ENCODE data around the gene DTX1.

Gene DTX1

GRCh38 chr12:113055594-113056380 lies 743 bp upstream of the DTX1 start:
- DNase-seq, result no peak

GRCh38 chr12:113056381-113056630 lies 224 bp upstream of the DTX1 start:
- DNase-seq, result no peak

GRCh38 chr12:113057565-113058485 lies 1.3 kb downstream of the DTX1 start:
- no peak for DNase-seq

- no peak for DNase-seq
Measured at GRCh38 chr12:113058553-113058952, 2.0 kb downstream of the DTX1 start.

- no peak for DNase-seq
Measured at GRCh38 chr12:113059071-113059595, 2.6 kb downstream of the DTX1 start.

- DNase-seq, result no peak
Measured at GRCh38 chr12:113060336-113060960, 3.9 kb downstream of the DTX1 start.

- no peak for DNase-seq
Measured at GRCh38 chr12:113061061-113061694, 4.6 kb downstream of the DTX1 start.

GRCh38 chr12:113062502-113063395 lies 6.2 kb downstream of the DTX1 start:
- DNase-seq, result no peak

- no peak for DNase-seq
Measured at GRCh38 chr12:113063396-113064350, 7.1 kb downstream of the DTX1 start.

GRCh38 chr12:113064395-113065125 lies 8.0 kb downstream of the DTX1 start:
- no peak for DNase-seq

GRCh38 chr12:113065126-113066007 lies 8.8 kb downstream of the DTX1 start:
- no peak for DNase-seq

GRCh38 chr12:113066813-113067400 lies 10.4 kb downstream of the DTX1 start:
- DNase-seq, result no peak

GRCh38 chr12:113067987-113068935 lies 11.7 kb downstream of the DTX1 start:
- DNase-seq, result no peak

GRCh38 chr12:113069149-113069548 lies 12.6 kb downstream of the DTX1 start:
- no peak for DNase-seq

GRCh38 chr12:113069751-113070116 lies 13.2 kb downstream of the DTX1 start:
- no peak for DNase-seq

GRCh38 chr12:113070117-113070906 lies 13.8 kb downstream of the DTX1 start:
- no peak for DNase-seq
